Pancreas (tissue), 10 donors: ENCODE measurements around the gene CEP164. TPM values are rescaled to one million over a fixed set of nuclear protein-coding genes. Genes with fewer than 3 reads are reported as not detected.

ENCODE experiments used
- ATAC-seq, 4 donors: fragments of 200-7000 bp; cut with Tn5 transposase; one replicate each; pipeline versions ENCODE4 v1.8.0 to v1.9.1; 2020; ENCODE audit warnings: mild to moderate bottlenecking in 4 of 4, moderate library complexity in 4 of 4
- DNase-seq, 6 donors: peaks; one replicate each; pipeline ENCODE4 v3.0.0-alpha.2; 2020
- FAIRE-seq: peaks from 2 replicates; lab custom pipeline; 2012; peaks lifted over from hg19 to GRCh38; lab: Jason Lieb, UNC
- H3K27ac ChIP-seq, 4 donors: fragments of 200-600 bp; sonication (generic); 1 replicate in 3 of 4; 2 replicates in 1 of 4; pipeline versions ENCODE4 v1.5.0 to v1.8.0; 2020
- H3K27me3 ChIP-seq, 4 donors: fragments of 200-600 bp; one replicate each; pipeline ENCODE4 v1.8.0; 2021
- H3K36me3 ChIP-seq, 3 donors: fragments of 200-600 bp; sonication (generic) in 1 of 3; one replicate each; pipeline versions ENCODE4 v1.5.0 to v1.8.0; 2020 to 2021
- H3K4me1 ChIP-seq, 3 donors: fragments of 200-600 bp; one replicate each; pipeline ENCODE4 v1.8.0; 2021
- H3K4me3 ChIP-seq, 4 donors: fragments of 200-600 bp; sonication (generic) in 2 of 4; one replicate each; pipeline versions ENCODE4 v1.5.0 to v1.8.0; 2020 to 2021
- H3K9me3 ChIP-seq, 4 donors: fragments of 200-600 bp; one replicate each; pipeline ENCODE4 v1.8.0; 2021
- WGBS, 2 donors: extraction: QIAGEN DNeasy Blood & Tissue Kit; methylation state at CpG; one replicate each; pipeline ENCODE4 v1.1.7; 2013; 5-methylcytosine and 5-hydroxymethylcytosine counted together
- intact Hi-C, 3 donors: fragments of 100-400 bp; cut with DNase I; formaldehyde crosslinking; loops; one replicate each; pipeline versions ENCODE4 v1.11.1 to v1.14.2; 2022
- polyA plus RNA-seq, 2 donors: library from polyadenylated mRNA; stranded (reverse); fragments of 200-250 nt; gene quantifications; one replicate each; pipeline ENCODE4 v1.2.3, GENCODE V29; 2013
- total RNA-seq, 6 donors: library from RNA; stranded (reverse); fragmentation: NEBNext Ultra II Directional in 4 of 6; extraction: Animal tissue kit (Norgen Biotek cat#: 25700) in 4 of 6; gene quantifications; one replicate each; pipeline versions ENCODE4 v1.2.1 to v1.2.4, GENCODE V29; 2021 to 2023
- TF ChIP-seq, protein P1 (sequence below), 4 donors: fragments of 200-600 bp; sonication (generic) in 3 of 4; IDR thresholded peaks; one replicate each; pipeline versions ENCODE4 v1.5.0 to v1.8.0; 2021; ENCODE audit warnings: antibody characterized with exemption in 4 of 4
- donor health status: healthy with polysubstance abuse.
- donor health status: DM: no; HTN: no; CAD: no; lungs with moderate emphysema.
- donor health status: DM: no; HTN: no; CAD: no.
- donor health status: control.
- donor health status: control.
- donor health status: Bipolar disorder and iron deficiency.
- donor health status: DM: yes; HTN: yes; CAD: no.
- donor health status: DM: no; HTN: no; CAD: no.
- donor health status: DM: no; HTN: no; CAD: no.
- donor health status: DM: yes; HTN: yes; CAD: no.

CEP164 gene
- total and polyA plus RNA-seq, 8 donors = 12.9 to 56.3 (median 26.0) TPM

DNA sequence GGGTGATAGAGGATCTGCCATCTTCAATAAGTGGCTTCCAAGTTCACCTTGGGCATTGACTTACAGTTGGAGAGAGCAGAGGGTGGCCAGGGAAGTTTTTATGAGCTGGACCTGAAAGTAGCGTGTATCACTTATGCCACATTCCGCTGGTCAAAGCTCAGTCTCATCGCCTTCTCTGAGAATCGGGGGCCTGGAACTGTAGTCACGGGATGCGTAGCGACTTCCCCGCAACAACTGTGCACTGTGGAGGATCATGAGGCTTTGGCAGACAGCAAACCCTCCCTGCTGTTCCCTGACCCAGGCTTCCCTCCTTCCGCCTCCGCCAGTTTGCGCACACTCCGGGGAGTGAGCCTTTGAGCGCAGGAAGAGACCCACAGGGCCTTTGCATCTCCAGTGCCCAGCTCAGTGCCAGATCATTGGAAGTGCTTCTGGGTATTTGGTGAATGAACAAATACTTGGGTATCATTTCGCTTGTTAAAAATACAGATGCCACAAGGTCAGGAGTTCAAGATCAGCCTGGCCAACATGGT lies 95.5 kb downstream of the CEP164 start:
- WGBS, 2 donors = 81 to 82% methylated on average over 14 of the region's 14 CpGs
- no peaks in the 10 kb centered on the region for H3K27me3 ChIP-seq
- FAIRE-seq = no peak
- H3K9me3 ChIP-seq = no peaks in the 10 kb centered on the region
- intact Hi-C loops = loop anchor here in 2 of 3 donors (5.0 to 10.0 kb wide), 2 partner anchors 382 to 629 kb away; no protein-coding TSS in a partner anchor
- H3K36me3 ChIP-seq = no peaks in the 10 kb centered on the region
- TF ChIP-seq, protein P1, sequence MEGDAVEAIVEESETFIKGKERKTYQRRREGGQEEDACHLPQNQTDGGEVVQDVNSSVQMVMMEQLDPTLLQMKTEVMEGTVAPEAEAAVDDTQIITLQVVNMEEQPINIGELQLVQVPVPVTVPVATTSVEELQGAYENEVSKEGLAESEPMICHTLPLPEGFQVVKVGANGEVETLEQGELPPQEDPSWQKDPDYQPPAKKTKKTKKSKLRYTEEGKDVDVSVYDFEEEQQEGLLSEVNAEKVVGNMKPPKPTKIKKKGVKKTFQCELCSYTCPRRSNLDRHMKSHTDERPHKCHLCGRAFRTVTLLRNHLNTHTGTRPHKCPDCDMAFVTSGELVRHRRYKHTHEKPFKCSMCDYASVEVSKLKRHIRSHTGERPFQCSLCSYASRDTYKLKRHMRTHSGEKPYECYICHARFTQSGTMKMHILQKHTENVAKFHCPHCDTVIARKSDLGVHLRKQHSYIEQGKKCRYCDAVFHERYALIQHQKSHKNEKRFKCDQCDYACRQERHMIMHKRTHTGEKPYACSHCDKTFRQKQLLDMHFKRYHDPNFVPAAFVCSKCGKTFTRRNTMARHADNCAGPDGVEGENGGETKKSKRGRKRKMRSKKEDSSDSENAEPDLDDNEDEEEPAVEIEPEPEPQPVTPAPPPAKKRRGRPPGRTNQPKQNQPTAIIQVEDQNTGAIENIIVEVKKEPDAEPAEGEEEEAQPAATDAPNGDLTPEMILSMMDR (IDR thresholded peaks at IDR 0.05) = no peak
- H3K27ac ChIP-seq = no peak overlapping the region
- no peak for ATAC-seq
- DNase-seq = peak in 1 of 6 donors; percentile 0
- H3K4me1 ChIP-seq = no peaks in the 10 kb centered on the region
- H3K4me3 ChIP-seq = no peak overlapping the region

DNA sequence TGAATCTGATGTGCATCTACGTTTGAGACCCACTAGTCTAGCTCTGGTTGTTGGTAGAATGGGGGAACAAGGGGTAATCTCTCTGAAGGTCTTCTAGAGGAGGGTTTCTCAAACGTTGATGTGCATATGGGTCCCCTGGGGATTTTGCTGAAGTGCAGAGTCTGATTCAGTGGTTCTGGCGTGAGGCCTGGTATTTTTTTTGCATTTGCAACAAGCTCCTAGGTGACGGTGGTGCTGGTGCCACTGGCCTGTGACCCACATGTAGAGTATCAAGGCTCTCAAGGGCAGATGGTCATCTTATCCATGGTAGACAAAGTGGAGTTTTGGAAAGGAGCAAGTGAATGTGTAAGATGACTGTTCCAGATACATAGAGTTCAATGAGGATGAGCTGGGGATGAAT lies 97.1 kb downstream of the CEP164 start:
- no peak overlapping the region for H3K27ac ChIP-seq
- no peak overlapping the region for H3K4me3 ChIP-seq
- FAIRE-seq (no peak), DNase-seq (peak in 1 of 6 donors; percentile 18), ATAC-seq (no peak)
- TF ChIP-seq, protein P1 (IDR thresholded peaks at IDR 0.05) = no peak
- intact Hi-C loops = loop anchor here in 2 of 3 donors (5.0 to 10.0 kb wide), 2 partner anchors 380 to 628 kb away; no protein-coding TSS in a partner anchor
- H3K36me3 ChIP-seq = no peaks in the 10 kb centered on the region
- H3K4me1 ChIP-seq = no peaks in the 10 kb centered on the region
- WGBS, 2 donors = 55 to 56% methylated on average over 4 of the region's 4 CpGs
- no peaks in the 10 kb centered on the region for H3K9me3 ChIP-seq
- H3K27me3 ChIP-seq = no peaks in the 10 kb centered on the region

DNA sequence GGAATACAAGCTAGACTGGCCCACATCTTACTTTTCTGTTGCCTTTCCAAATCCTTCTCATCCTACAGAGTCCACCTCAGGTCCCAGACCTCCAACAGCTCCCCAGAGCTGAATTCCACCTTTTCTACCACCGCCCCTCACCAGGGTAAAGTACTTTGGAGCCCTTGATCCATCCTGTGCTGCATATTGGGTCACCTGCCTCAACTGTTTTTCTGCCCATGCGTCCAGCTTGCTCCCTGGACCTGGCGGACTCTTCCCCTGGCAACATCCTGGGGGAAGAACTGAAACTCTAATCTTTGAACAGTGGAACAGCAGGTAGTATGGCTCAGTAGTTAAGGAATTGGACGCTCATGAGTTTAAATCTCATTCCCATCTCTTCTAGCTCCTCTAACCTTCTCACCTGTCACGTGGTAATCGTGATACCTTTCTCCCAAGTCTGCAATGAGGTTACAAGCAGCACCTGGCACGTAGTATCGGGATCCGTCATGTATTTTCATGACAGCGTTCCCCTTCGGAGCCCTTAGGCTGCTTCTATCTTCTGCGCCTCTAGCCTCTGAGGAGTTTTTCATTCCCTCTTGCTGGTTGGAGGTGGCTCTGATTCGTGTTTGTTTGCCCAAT lies 98.1 kb downstream of the CEP164 start:
- no peaks in the 10 kb centered on the region for H3K4me1 ChIP-seq
- TF ChIP-seq, protein P1 (IDR thresholded peaks at IDR 0.05) = no peak
- intact Hi-C loops = loop anchor here in 1 of 3 donors (10.0 kb wide), 1 partner anchor 379 kb away; no protein-coding TSS in a partner anchor
- 34 to 39% methylated on average over 13 of the region's 13 CpGs for WGBS, 2 donors
- no peak for FAIRE-seq
- ATAC-seq = peak in 1 of 4 donors; percentile 11
- H3K27me3 ChIP-seq = no peaks in the 10 kb centered on the region
- DNase-seq = peak in 1 of 6 donors; percentile 8
- no peak overlapping the region for H3K4me3 ChIP-seq
- H3K27ac ChIP-seq = no peak overlapping the region
- H3K9me3 ChIP-seq = no peaks in the 10 kb centered on the region
- H3K36me3 ChIP-seq = no peaks in the 10 kb centered on the region

DNA sequence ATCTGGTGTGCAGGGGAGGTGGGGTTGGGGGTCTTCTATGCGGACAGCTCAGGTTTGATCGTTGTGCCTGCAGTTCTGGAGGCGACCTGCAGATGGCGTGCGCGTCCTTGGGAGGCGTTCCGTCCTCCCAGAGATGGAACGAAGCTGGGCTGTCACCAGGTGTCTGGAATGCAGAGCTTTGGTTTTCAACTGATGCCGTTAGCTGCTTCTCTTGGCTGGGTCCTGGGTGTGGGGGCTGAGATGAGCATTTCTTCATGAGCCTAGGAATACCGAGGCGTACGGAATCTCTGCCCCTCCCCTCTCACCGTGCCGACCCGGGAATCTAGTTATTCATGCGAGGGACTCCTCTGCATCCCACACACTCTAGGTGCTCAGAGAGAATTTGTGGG lies 98.6 kb downstream of the CEP164 start:
- ATAC-seq (peak; percentile 70 to 93 (median 86)), DNase-seq (peak in 5 of 6 donors; percentile 41 to 93 (median 70)), FAIRE-seq (no peak)
- Histone ChIP-seq H3K36me3 (no peaks in the 10 kb centered on the region), H3K4me1 (no peaks in the 10 kb centered on the region), H3K27me3 (no peaks in the 10 kb centered on the region), H3K4me3 (no peak overlapping the region), H3K9me3 (no peaks in the 10 kb centered on the region), H3K27ac (no peak overlapping the region)
- intact Hi-C loops = loop anchor here in 1 of 3 donors (10.0 kb wide), 1 partner anchor 379 kb away; no protein-coding TSS in a partner anchor
- TF ChIP-seq, protein P1 (IDR thresholded peaks at IDR 0.05) = peak; percentile 76 to 93 (median 87)
- WGBS, 2 donors = 3 to 7% methylated on average over 17 of the region's 17 CpGs

DNA sequence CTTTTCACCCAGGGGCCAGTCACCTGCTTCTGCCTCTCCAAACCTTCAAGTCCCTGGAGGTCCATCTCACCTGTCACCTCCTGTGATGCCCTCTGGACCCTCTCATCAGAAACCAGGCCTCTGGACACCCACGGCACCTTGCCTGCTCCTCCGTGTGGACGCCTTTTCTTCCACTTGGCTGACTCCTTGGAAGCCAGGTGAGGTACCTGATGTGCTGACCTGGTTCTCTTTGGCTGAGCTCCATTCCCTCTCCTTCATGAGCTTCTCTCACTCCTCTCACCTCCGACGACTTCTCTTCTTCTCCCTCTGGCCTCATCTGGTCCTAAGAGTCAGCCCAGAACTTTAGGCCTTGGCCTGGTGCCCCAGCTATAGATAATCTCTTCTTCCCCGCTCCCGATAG lies 99.3 kb downstream of the CEP164 start:
- FAIRE-seq (no peak), DNase-seq (peak in 1 of 6 donors; percentile 30)

More for the DNA sequence above, 99.3 kb downstream of the CEP164 start:
- H3K4me3 ChIP-seq = no peak overlapping the region
- H3K36me3 ChIP-seq = no peaks in the 10 kb centered on the region
- no peak overlapping the region for H3K27ac ChIP-seq
- no peaks in the 10 kb centered on the region for H3K27me3 ChIP-seq
- no peak for ATAC-seq
- intact Hi-C loops = loop anchor here in 1 of 3 donors (10.0 kb wide), 1 partner anchor 378 kb away; no protein-coding TSS in a partner anchor
- WGBS, 2 donors = 75 to 86% methylated on average over 7 of the region's 7 CpGs
- no peaks in the 10 kb centered on the region for H3K9me3 ChIP-seq
- TF ChIP-seq, protein P1 (IDR thresholded peaks at IDR 0.05) = no peak
- no peaks in the 10 kb centered on the region for H3K4me1 ChIP-seq
